Fibroblast of peridontal ligament (primary cell): Measurements from ENCODE around the gene PLA2G12B.
A peak's percentile ranks its signal among the peaks of the same experiment; 100 is the strongest.
"Not testable (repeated sequence)": the region's sequence is repeated elsewhere in the genome, so short reads cannot be mapped to it uniquely, and the experiment has no call there.

Experiments used
- DNase-seq: peaks from one replicate; pipeline ENCODE4 v3.0.0-alpha.2; 2010; ENCODE audit errors: extremely low read depth

PLA2G12B gene

GRCh38 chr10:72935361-72935760 lies 19.2 kb downstream of the PLA2G12B start:
- DNase-seq = peak; percentile 8

- DNase-seq = peak; percentile 61
These were observed 22.2 kb downstream of the PLA2G12B start for GRCh38 chr10:72932259-72933015.

- no peak for DNase-seq
These were observed 24.3 kb downstream of the PLA2G12B start for GRCh38 chr10:72930276-72930675.

DNA sequence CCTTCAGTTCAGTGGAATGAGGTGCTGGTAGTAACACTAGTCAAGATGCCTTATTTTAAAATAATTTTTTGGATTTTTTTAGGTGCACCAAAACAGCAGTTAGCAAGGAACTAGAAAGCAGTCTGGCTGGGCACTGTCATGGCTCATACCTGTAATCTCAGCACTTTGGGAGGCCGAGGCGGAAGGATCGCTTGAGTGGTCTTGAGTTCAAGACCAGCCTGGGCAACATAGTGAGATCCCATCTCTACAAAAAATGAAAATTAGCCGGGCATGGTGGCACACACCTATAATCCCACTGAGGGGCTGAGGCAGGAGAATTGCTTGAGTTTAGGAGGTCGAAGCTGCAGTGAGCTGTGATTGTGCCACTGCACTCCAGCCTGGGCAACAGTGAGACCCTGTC lies 25.8 kb downstream of the PLA2G12B start:
- DNase-seq = no peak

- no peak for DNase-seq
These were observed 27.1 kb downstream of the PLA2G12B start for GRCh38 chr10:72927485-72927884.

DNA sequence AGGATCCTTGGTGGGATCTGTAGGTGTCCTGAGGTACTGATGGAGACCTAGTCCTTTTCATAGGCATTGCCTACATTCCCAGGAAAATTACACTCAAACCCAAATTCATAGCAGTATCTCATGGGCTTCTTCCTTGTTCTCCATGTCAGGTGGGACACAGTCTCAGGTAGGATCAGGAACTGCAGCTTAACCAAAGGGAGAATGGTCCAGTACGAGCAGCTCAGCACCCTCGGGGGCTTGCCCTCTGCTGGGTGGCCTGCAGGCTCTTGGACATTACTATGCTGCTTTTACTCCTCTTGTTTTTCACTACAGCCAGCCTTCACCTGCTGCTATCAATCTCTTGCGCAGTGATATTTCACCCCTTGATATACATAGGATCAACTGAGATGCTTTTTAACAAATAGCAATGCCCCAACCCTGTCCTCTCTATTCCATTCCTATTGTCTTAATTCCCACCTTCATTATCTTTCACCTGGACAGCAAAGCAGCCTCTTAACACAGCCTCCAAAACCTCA lies 28.6 kb downstream of the PLA2G12B start:
- no peak for DNase-seq

- DNase-seq = no peak
These were observed 30.3 kb downstream of the PLA2G12B start for GRCh38 chr10:72924351-72924750.

DNA sequence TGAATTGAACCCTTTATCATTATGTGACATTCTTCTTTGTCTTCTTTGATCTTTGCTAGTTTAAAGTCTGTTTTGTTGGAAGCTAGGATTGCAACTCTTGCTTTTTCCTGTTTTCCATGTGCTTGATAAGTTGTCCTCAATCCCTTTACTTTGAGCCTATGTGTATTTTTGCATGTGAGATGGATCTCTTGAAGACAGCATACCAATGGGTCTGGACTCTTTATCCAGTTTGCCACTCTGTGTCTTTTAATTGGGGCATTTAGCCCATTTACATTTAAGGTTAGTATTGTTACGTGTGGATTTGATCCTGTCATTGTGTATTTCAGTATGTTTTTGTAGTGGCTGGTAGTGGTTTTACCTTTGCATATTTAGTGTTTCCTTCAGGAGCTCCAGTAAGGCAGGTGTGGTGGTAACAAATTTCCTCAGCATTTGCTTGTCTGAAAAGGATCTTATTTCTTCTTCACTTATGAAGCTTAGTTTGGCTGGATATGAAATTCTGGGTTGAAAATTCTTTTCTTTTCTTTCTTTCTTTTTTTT lies 33.4 kb downstream of the PLA2G12B start:
- DNase-seq = not testable (repeated sequence)

GRCh38 chr10:72918352-72918751 lies 36.3 kb downstream of the PLA2G12B start:
- DNase-seq = no peak

DNA sequence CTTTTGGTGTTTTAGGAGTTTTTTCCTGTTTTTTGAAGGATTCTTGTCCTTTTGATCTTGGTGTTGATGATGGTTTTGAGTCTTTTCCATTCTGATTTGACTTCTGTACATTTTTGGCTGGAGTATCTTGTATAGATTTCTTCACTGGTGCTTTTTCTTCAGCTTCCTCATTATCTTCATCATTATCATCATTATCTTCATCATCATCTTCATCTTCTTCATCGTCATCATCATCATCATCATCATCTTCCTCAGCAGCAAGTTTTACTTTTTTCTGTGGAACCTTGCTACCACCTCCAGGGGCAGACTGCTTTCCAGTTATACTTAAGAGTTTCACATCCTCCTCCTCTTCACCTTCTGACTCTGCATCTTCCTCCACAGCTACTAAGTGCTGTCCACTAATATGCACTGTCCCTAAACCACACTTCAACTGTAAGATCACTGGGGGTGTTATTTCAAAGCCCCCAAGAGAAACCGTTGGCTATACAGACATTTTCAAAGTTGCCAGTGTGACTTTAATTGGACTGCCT lies 36.7 kb downstream of the PLA2G12B start:
- DNase-seq = not testable (repeated sequence)

DNA sequence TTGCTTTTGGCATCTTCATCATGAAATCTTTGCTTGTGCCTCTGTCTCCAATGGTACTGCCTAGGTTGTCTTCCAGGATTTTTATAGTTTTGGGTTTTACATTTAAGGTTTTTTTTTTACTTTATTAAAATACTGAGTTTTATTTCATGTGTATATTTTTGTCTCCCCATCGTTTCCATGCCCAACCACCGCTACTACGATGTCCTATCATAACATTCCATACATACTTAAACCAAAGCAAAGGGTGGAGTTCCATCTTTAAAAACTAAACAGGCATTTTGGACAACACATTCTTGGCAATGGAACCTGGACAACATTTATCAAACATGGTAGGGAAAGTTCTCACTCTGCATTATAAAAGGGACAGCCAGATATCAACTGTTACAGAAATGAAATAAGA lies 37.4 kb downstream of the PLA2G12B start:
- DNase-seq = not testable (repeated sequence)

DNA sequence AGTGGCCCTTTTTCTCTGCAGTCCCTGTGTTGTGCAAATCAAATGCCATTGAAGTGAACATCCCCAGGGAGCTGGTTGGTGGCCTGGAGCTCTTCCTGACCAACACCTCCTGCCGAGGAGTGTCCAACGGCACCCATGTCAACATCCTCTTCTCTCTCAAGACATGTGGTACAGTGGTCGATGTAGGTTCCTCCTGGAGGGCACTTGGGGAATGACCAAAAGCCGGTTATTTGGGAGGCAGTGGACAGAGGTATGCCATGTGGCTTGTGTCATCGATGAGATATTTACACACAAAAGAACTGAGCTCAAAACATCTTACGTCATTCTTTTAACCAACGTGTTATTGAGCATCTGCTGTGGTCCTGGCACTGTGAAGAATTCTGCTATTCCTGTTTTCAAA lies 41.3 kb downstream of the PLA2G12B start:
- no peak for DNase-seq

DNA sequence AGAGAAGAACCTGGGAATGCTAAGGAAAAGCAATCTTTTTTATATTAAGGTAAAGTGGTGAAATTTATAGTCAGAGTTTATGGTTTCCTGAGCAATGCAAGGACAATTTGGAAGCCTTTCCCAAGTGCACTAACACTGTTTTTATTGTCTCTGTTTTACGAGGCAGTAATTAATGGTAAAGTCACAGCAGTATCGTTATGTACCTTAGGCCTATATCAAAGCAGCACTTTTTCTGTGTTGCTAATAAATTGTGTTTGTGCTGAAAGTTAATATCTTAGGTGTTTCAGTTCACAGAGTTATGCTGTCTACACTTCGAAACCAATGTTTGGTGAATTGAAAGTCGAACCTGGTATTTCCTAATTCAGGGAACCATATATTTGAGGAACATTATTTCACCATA lies 41.9 kb downstream of the PLA2G12B start:
- no peak for DNase-seq

DNA sequence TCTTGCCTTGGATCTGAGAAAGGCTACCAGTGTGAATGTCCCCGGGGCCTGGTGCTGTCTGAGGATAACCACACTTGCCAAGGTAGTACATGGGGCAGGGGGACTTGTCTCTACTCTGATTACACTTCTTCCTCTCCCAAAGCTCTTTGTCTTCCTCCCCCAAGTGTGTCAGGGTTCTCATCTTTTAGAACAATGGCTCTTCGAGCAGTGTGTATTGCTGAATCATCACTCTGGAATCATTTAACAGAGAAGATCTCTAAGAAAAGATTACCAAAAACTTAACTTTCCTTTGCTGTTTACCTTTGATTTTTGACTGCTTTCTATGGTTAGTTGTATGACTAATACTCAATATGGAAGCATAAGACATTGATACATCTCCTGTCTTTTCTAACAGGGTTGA lies 42.8 kb downstream of the PLA2G12B start:
- no peak for DNase-seq

DNA sequence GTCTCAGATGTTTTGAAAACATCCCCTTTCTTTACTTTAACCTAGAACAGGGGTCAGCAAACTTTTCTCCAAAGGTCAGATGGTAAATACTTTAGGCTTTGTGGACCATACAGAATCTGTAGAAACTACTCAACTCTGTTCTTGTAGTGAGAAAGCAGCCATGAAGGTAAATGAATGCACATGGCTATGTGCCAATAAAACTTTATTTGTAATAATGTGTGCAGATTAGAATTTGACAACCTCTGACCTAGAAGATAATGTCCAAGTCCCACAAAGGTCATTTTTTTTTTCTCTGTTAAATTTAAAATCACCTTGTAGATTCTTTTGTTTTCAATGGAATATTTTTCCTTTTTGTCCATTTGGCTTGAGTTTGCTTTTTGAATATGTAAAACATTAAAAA lies 43.9 kb downstream of the PLA2G12B start:
- DNase-seq = no peak

GRCh38 chr10:72906446-72906845 lies 48.2 kb downstream of the PLA2G12B start:
- DNase-seq = no peak

DNA sequence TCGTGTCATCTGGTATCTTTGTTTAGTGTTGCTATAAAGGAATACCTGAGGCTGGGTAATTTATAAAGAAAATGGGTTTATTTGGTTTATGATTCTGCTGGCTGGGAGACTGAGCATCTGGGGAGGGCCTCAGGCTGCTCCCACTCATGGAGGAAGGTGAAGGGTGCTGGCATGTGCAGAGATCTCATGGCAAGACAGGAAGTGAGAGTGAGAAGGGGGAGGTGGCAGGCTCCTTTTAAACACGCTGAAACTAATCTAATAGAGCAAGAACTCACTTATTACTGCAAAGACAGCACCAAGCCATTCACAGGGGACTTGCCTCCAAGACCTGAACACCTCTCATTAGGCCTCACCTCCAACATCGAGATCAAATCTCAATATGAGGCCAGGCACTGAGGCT lies 49.8 kb downstream of the PLA2G12B start:
- no peak for DNase-seq

DNA sequence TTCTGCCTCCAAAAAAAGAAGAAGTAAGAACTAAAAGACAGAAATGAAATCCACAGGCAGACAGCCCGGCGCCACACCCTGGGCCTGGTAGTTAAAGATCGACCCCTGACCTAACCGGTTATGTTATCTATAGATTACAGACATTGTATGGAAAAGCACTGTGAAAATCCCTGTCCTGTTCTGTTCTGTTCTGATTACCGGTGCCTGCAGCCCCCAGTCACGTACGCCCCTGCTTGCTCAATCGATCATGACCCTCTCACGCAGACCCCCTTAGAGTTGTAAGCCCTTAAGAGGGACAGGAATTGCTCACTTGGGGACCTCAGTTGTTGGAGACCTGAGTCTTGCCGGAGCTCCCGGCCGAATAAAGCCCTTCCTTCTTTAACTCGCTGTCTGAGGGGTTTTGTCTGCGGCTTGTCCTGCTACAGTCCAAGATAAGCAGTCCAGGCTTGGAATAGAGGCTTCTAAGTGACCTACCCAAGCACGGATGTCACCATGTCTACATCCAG lies 50.6 kb downstream of the PLA2G12B start:
- DNase-seq = not testable (repeated sequence)

- DNase-seq = no peak
These were observed 55.1 kb downstream of the PLA2G12B start for GRCh38 chr10:72899545-72899944.

GRCh38 chr10:72898616-72899015 lies 56.0 kb downstream of the PLA2G12B start:
- DNase-seq = no peak

GRCh38 chr10:72895236-72895850 lies 59.3 kb downstream of the PLA2G12B start:
- no peak for DNase-seq

GRCh38 chr10:72893136-72893798 lies 61.3 kb downstream of the PLA2G12B start, which contains the start of gene OIT3:
TSS of gene OIT3 (plus strand) at chr10:72893739. CDS start at chr10:72893799, 60 bp downstream.
- DNase-seq = no peak
